Lung (tissue), 12 donors: Measurements from ENCODE around the gene GCNA. TPM values are rescaled to one million over a fixed set of nuclear protein-coding genes. Genes with fewer than 3 reads are reported as not detected.
A peak's percentile ranks its signal among the peaks of the same experiment; 100 is the strongest.

Source experiments
- ATAC-seq: fragments of 200-7000 bp; cut with Tn5 transposase; one replicate; pipeline ENCODE4 v1.9.1; 2020; ENCODE audit warnings: moderate number of reproducible peaks; ENCODE audit not compliant: insufficient read depth, low FRiP score
- DNase-seq, 3 donors: peaks; one replicate each; pipeline ENCODE4 v3.0.0-alpha.2; 2013 to 2017
- H3K27ac ChIP-seq, 2 donors: one replicate each; pipeline ENCODE4 v1.5.1; 2013; ENCODE audit warnings: mild to moderate bottlenecking in 2 of 2, moderate library complexity in 2 of 2, control low read depth in 1 of 2, inconsistent platforms in 1 of 2, low read depth in 1 of 2, low read length in 1 of 2
- H3K27me3 ChIP-seq, 3 donors: one replicate each; pipeline ENCODE4 v1.5.1; 2013; ENCODE audit warnings: low read length in 2 of 3; ENCODE audit not compliant: control insufficient read depth in 3 of 3, insufficient read depth in 3 of 3
- H3K36me3 ChIP-seq, 4 donors: one replicate each; pipeline ENCODE4 v1.5.1; 2013; ENCODE audit warnings: low read length in 4 of 4, mild to moderate bottlenecking in 1 of 4, moderate library complexity in 1 of 4; ENCODE audit not compliant: control insufficient read depth in 4 of 4, insufficient read depth in 4 of 4
- H3K4me1 ChIP-seq, 5 donors: one replicate each; pipeline ENCODE4 v1.5.1; 2013; ENCODE audit warnings: low read length in 5 of 5, mild to moderate bottlenecking in 2 of 5, moderate library complexity in 1 of 5; ENCODE audit not compliant: control insufficient read depth in 5 of 5, insufficient read depth in 5 of 5
- H3K4me3 ChIP-seq: one replicate; pipeline ENCODE4 v1.5.1; 2013; ENCODE audit warnings: mild to moderate bottlenecking, control low read depth, moderate library complexity
- H3K9ac ChIP-seq, 2 donors: one replicate each; pipeline ENCODE4 v1.5.1; 2013; ENCODE audit warnings: low read length in 2 of 2, control low read depth in 1 of 2; ENCODE audit not compliant: insufficient read depth in 1 of 2
- H3K9me3 ChIP-seq, 4 donors: one replicate each; pipeline ENCODE4 v1.5.1; 2013; ENCODE audit warnings: low read length in 3 of 4, mild to moderate bottlenecking in 1 of 4, moderate library complexity in 1 of 4; ENCODE audit not compliant: control insufficient read depth in 4 of 4, insufficient read depth in 3 of 4
- CTCF ChIP-seq: IDR thresholded peaks from 2 replicates; pipeline ENCODE4 v1.5.1; 2012; ENCODE audit warnings: mild to moderate bottlenecking; ENCODE audit errors: control extremely low read depth, extremely low read depth
- WGBS, 2 donors: extraction: QIAGEN DNeasy Blood & Tissue Kit; methylation state at CpG; one replicate each; pipeline ENCODE4 v1.1.7; 2013; 5-methylcytosine and 5-hydroxymethylcytosine counted together
- polyA plus RNA-seq, 2 donors: library from polyadenylated mRNA; stranded (reverse); fragments of 200-250 nt; gene quantifications; one replicate each; pipeline ENCODE4 v1.2.1, GENCODE V29; 2013
- total RNA-seq, 2 donors: library from RNA; depleted of rRNA in 1 of 2; stranded (reverse); fragments of >200 nt in 1 of 2; gene quantifications; one replicate each; pipeline ENCODE4 v1.2.1, GENCODE V29; 2014 to 2021
- donor health status: control.
- donor health status: control.
- donor health status: Bipolar disorder and iron deficiency.
- donor health status: healthy.
- donor health status: DM: yes; HTN: yes; CAD: no.

The GCNA gene
- total and polyA plus RNA-seq, 4 donors: 0.92 to 3.7 (median 1.8) TPM

GRCh38 chrX:71634366-71634765, 56.1 kb downstream of the GCNA start:
- no peaks in the 10 kb centered on the region for H3K36me3 ChIP-seq
- H3K4me3 ChIP-seq: no peak overlapping the region
- H3K27ac ChIP-seq: no peak overlapping the region
- H3K4me1 ChIP-seq: peaks cover 0 to 12% (median 0%) of the 10 kb centered on the region in 5 donors
- TF ChIP-seq CTCF: no peak
- H3K27me3 ChIP-seq: peaks cover 0 to 3% (median 0%) of the 10 kb centered on the region in 3 donors
- peak in 1 of 3 donors; percentile 22 for DNase-seq
- no peaks in the 10 kb centered on the region for H3K9me3 ChIP-seq
- WGBS, 2 donors: 80 to 89% methylated on average over 6 of the region's 6 CpGs
- no peak overlapping the region for H3K9ac ChIP-seq
- ATAC-seq: no peak

GRCh38 chrX:71636438-71637252, 58.4 kb downstream of the GCNA start:
- Histone ChIP-seq H3K27me3 (peaks cover 0 to 3% (median 0%) of the 10 kb centered on the region in 3 donors), H3K36me3 (no peaks in the 10 kb centered on the region), H3K9ac (no peak overlapping the region), H3K9me3 (no peaks in the 10 kb centered on the region), H3K27ac (peak overlapping the region in 1 of 2 donors; percentile 23), H3K4me1 (peaks cover 0 to 12% (median 0%) of the 10 kb centered on the region in 5 donors), H3K4me3 (no peak overlapping the region)
- ATAC-seq: no peak
- no peak for TF ChIP-seq CTCF
- DNase-seq: no peak
- WGBS, 2 donors: 62 to 73% methylated on average over 9 of the region's 9 CpGs

GRCh38 chrX:71637253-71637618, 59.0 kb downstream of the GCNA start:
- DNase-seq: no peak
- Histone ChIP-seq H3K9ac (no peak overlapping the region), H3K27ac (peak overlapping the region in 1 of 2 donors; percentile 23), H3K4me3 (no peak overlapping the region), H3K4me1 (peaks cover 0 to 12% (median 0%) of the 10 kb centered on the region in 5 donors), H3K27me3 (peaks cover 0 to 3% (median 0%) of the 10 kb centered on the region in 3 donors), H3K9me3 (no peaks in the 10 kb centered on the region), H3K36me3 (no peaks in the 10 kb centered on the region)
- ATAC-seq: no peak
- TF ChIP-seq CTCF: no peak
- WGBS, 2 donors: 74 to 93% methylated on average over 3 of the region's 3 CpGs
